ENCODE measurements around the gene MMP7. TPM values are rescaled to one million over a fixed set of nuclear protein-coding genes. Genes with fewer than 3 reads are reported as not detected.

MMP7 gene
- total and polyA plus RNA-seq, 3 experiments from 2014 or later: not detected

DNA sequence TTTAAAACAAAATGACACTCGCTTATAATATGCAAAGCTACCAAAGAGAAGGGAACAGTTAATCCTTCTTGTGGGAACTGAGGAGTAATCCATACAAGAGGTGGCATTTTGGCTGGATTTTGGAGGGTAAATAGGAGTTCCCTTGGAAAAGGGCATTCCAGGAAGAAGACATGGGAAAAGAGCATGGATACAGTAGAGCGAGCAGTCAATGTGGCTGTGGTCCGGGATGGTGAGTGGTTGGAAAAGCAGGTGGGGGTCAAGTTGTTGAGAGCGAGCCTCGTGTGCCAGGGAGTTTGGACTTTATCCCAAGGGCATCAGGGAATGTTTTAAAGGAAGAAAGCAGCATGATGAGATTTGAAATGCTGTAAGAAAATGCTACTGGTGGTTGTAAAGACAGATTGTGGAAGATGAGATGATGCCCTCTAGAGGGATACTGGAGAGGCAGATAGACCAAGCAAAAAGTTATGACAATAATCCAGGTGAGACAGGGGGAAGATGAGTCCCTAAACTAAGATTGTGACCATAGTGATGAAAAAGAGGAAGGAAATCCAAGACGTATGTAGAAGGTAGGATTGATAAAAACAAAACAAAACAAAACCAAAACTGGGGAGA is 3.8 kb upstream of the MMP7 start:
- no peaks in the 10 kb centered on the region for H3K4me1 ChIP-seq (ENCODE audit: insufficient read depth, low read length)
- Mint-ChIP-seq H3K27ac (peak overlapping the region in 1 of 8 donors; percentile 0), H3K4me1 (no peaks in the 10 kb centered on the region), H3K36me3 (peaks cover 0 to 4% (median 0%) of the 10 kb centered on the region in 3 donors), H3K4me3 (no peak overlapping the region), H3K27me3 (peaks cover 4 to 13% of the 10 kb centered on the region in 2 donors), H3K9me3 (no peaks in the 10 kb centered on the region)
- no peaks in the 10 kb centered on the region for H3K36me3 ChIP-seq (ENCODE audit: insufficient read depth, low read length)
- H3K9me3 ChIP-seq (ENCODE audit: low read length): no peaks in the 10 kb centered on the region
- no peak overlapping the region for H3K4me3 ChIP-seq (ENCODE audit: low read length)
- ChIA-PET POLR2A (no interaction called here), CTCF (interaction anchor here (0.5 kb wide), 1 partner anchor 215 kb away, joined by 4 read pairs; no protein-coding TSS in a partner anchor)
- H3K27ac ChIP-seq (ENCODE audit: low read depth, low read length): no peak overlapping the region
- no peak for DNase-seq
- H3K27me3 ChIP-seq (ENCODE audit: insufficient read depth, low read length, poor library complexity, severe bottlenecking): peaks cover 3% of the 10 kb centered on the region

DNA sequence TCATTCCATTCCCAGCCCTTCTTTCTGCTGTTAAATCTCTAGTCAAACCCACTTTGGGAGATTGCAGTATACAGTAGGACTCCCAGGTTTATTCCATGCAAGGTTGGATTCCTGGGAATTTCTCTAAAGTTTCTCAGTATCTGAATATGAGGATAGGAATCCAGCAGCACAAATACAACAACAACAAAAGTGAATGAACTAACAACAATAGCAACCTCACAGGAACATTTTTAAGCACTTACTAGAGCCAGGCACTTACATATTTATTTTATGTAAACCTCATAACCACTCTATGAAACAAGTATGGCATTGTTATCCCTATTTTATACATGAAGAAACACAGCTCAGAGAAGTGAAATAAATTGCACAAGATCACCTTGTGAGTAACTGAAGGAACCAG is 1.9 kb downstream of the MMP7 start:
- no peaks in the 10 kb centered on the region for H3K9me3 Mint-ChIP-seq
- Histone ChIP-seq H3K36me3 (ENCODE audit: insufficient read depth, low read length) (no peaks in the 10 kb centered on the region), H3K9me3 (ENCODE audit: low read length) (no peaks in the 10 kb centered on the region), H3K4me3 (ENCODE audit: low read length) (no peak overlapping the region), H3K27ac (ENCODE audit: low read depth, low read length) (no peak overlapping the region), H3K27me3 (ENCODE audit: insufficient read depth, low read length, poor library complexity, severe bottlenecking) (no peaks in the 10 kb centered on the region), H3K4me1 (ENCODE audit: insufficient read depth, low read length) (no peaks in the 10 kb centered on the region)
- H3K27ac Mint-ChIP-seq: no peak overlapping the region
- peaks cover 0 to 2% (median 0%) of the 10 kb centered on the region in 3 donors for H3K4me1 Mint-ChIP-seq
- H3K4me3 Mint-ChIP-seq: no peak overlapping the region
- ChIA-PET CTCF (no interaction called here), POLR2A (no interaction called here)
- peaks cover 0 to 2% (median 0%) of the 10 kb centered on the region in 3 donors for H3K36me3 Mint-ChIP-seq
- no peak for DNase-seq
- H3K27me3 Mint-ChIP-seq: peaks cover 1 to 5% of the 10 kb centered on the region in 2 donors

DNA sequence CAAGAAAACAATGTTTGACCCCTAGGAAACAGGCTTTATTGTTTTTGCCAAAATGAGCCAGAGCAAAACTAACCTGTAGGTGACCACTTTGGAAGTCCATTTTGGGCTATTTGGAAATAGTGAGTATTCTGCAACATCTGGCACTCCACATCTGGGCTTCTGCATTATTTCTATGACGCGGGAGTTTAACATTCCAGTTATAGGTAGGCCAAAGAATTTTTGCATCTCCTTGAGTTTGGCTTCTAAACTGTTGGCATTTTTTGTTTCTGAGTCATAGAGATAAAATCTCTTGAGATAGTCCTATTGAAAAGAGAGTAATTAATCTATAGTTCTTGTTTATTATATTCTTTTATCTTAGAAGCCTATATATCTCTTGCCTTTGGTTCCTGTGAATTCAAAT is 2.9 kb downstream of the MMP7 start:
- Mint-ChIP-seq H3K27ac (no peak overlapping the region), H3K36me3 (peaks cover 0 to 2% (median 0%) of the 10 kb centered on the region in 3 donors), H3K27me3 (peaks cover under 1 to 5% of the 10 kb centered on the region in 2 donors), H3K9me3 (no peaks in the 10 kb centered on the region), H3K4me1 (peaks cover 1 to 2% (median 2%) of the 10 kb centered on the region in 3 donors), H3K4me3 (no peak overlapping the region)
- no peaks in the 10 kb centered on the region for H3K36me3 ChIP-seq (ENCODE audit: insufficient read depth, low read length)
- CTCF ChIA-PET: no interaction called here
- H3K27ac ChIP-seq (ENCODE audit: low read depth, low read length): no peak overlapping the region
- DNase-seq: no peak
- H3K27me3 ChIP-seq (ENCODE audit: insufficient read depth, low read length, poor library complexity, severe bottlenecking): no peaks in the 10 kb centered on the region
- POLR2A ChIA-PET: no interaction called here
- no peaks in the 10 kb centered on the region for H3K9me3 ChIP-seq (ENCODE audit: low read length)
- H3K4me3 ChIP-seq (ENCODE audit: low read length): no peak overlapping the region
- no peaks in the 10 kb centered on the region for H3K4me1 ChIP-seq (ENCODE audit: insufficient read depth, low read length)

DNA sequence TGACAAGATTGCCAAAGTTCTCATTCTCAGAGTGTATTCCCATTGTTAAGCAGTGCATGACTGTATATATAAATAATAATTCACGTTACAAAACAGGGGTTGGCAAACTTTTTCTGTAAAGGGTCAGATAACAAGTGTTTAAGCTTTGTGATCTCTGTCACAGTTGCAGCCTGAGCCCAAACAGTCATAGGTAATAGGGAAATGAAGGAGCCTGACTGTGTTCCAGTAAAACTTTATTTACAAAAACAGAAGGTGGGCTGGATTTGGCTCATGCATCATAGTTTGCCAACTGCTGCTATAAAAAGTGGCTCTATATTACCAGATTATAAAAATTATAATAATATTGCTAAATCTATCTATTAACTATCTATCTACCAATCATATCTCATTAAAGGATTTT is 3.5 kb downstream of the MMP7 start:
- peaks cover 0 to 2% (median 0%) of the 10 kb centered on the region in 3 donors for H3K36me3 Mint-ChIP-seq
- H3K36me3 ChIP-seq (ENCODE audit: insufficient read depth, low read length): no peaks in the 10 kb centered on the region
- H3K9me3 Mint-ChIP-seq: no peaks in the 10 kb centered on the region
- no peak overlapping the region for H3K4me3 Mint-ChIP-seq
- H3K27me3 Mint-ChIP-seq: peaks cover 2 to 11% of the 10 kb centered on the region in 2 donors
- no peak overlapping the region for H3K27ac ChIP-seq (ENCODE audit: low read depth, low read length)
- H3K27ac Mint-ChIP-seq: no peak overlapping the region
- no peak overlapping the region for H3K4me3 ChIP-seq (ENCODE audit: low read length)
- CTCF ChIA-PET: interaction anchor here (1.1 kb wide), 1 partner anchor 13 kb away, joined by 3 read pairs; no protein-coding TSS in a partner anchor
- DNase-seq: no peak
- no peaks in the 10 kb centered on the region for H3K9me3 ChIP-seq (ENCODE audit: low read length)
- no peaks in the 10 kb centered on the region for H3K27me3 ChIP-seq (ENCODE audit: insufficient read depth, low read length, poor library complexity, severe bottlenecking)
- H3K4me1 Mint-ChIP-seq: peaks cover 2 to 6% (median 4%) of the 10 kb centered on the region in 3 donors
- POLR2A ChIA-PET: no interaction called here
- no peaks in the 10 kb centered on the region for H3K4me1 ChIP-seq (ENCODE audit: insufficient read depth, low read length)

- Histone ChIP-seq H3K36me3 (ENCODE audit: insufficient read depth, low read length) (no peaks in the 10 kb centered on the region), H3K4me1 (ENCODE audit: insufficient read depth, low read length) (no peaks in the 10 kb centered on the region), H3K4me3 (ENCODE audit: low read length) (no peak overlapping the region), H3K9me3 (ENCODE audit: low read length) (no peaks in the 10 kb centered on the region), H3K27ac (ENCODE audit: low read depth, low read length) (no peak overlapping the region), H3K27me3 (ENCODE audit: insufficient read depth, low read length, poor library complexity, severe bottlenecking) (no peaks in the 10 kb centered on the region)
- H3K4me1 Mint-ChIP-seq: peaks cover 2 to 6% (median 4%) of the 10 kb centered on the region in 3 donors
- H3K4me3 Mint-ChIP-seq: no peak overlapping the region
- H3K27ac Mint-ChIP-seq: no peak overlapping the region
- ChIA-PET CTCF (interaction anchor here (1.0 to 1.2 kb wide), 2 partner anchors 36 to 230 kb away, joined by 3 to 4 read pairs; no protein-coding TSS in a partner anchor), POLR2A (no interaction called here)
- H3K27me3 Mint-ChIP-seq: peaks cover 6 to 20% of the 10 kb centered on the region in 2 donors
- no peaks in the 10 kb centered on the region for H3K9me3 Mint-ChIP-seq
- peaks cover 0 to 3% (median 0%) of the 10 kb centered on the region in 3 donors for H3K36me3 Mint-ChIP-seq
- DNase-seq: no peak
Observed at GRCh38 chr11:102523887-102524286, 6.7 kb downstream of the MMP7 start.

GRCh38 chr11:102523189-102523570 is 7.4 kb downstream of the MMP7 start:
- Mint-ChIP-seq H3K36me3 (peaks cover 0 to 3% (median 0%) of the 10 kb centered on the region in 3 donors), H3K27me3 (peaks cover 6 to 20% of the 10 kb centered on the region in 2 donors), H3K4me1 (peaks cover 2 to 6% (median 4%) of the 10 kb centered on the region in 3 donors), H3K4me3 (peak overlapping the region in 1 of 7 donors; percentile 18), H3K9me3 (no peaks in the 10 kb centered on the region), H3K27ac (no peak overlapping the region)
- Histone ChIP-seq H3K4me1 (ENCODE audit: insufficient read depth, low read length) (no peaks in the 10 kb centered on the region), H3K27ac (ENCODE audit: low read depth, low read length) (no peak overlapping the region), H3K9me3 (ENCODE audit: low read length) (no peaks in the 10 kb centered on the region), H3K4me3 (ENCODE audit: low read length) (no peak overlapping the region), H3K36me3 (ENCODE audit: insufficient read depth, low read length) (no peaks in the 10 kb centered on the region), H3K27me3 (ENCODE audit: insufficient read depth, low read length, poor library complexity, severe bottlenecking) (no peaks in the 10 kb centered on the region)
- ChIA-PET CTCF (no interaction called here), POLR2A (no interaction called here)
- DNase-seq: no peak

- CTCF ChIA-PET: no interaction called here
- no peaks in the 10 kb centered on the region for H3K36me3 ChIP-seq (ENCODE audit: insufficient read depth, low read length)
Observed at GRCh38 chr11:102522312-102523188, 8.0 kb downstream of the MMP7 start.

DNA sequence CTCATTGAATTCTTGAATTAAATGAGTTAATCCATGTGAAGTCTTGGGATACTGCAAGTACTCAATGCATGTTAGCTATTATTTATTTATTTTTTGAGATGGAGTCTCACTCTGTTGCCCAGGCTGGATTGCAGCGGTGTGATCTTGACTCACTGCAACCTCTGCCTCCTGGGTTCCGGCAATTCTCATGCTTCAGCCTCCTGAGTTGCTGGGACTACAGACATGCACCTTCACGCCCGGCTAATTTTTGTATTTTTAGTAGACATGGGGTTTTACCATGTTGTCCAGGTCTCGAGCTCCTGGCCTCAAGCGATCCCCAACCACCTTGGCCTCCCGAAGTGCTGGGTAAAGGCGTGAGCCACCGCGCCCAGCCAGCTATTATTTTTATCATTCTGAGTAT is 9.4 kb downstream of the MMP7 start:
- CTCF ChIA-PET: no interaction called here

More at GRCh38 chr11:102522312-102523188, 8.0 kb downstream of the MMP7 start:
- H3K4me1 Mint-ChIP-seq: peaks cover 2 to 6% (median 4%) of the 10 kb centered on the region in 3 donors
- no peak overlapping the region for H3K4me3 ChIP-seq (ENCODE audit: low read length)
- H3K9me3 ChIP-seq (ENCODE audit: low read length): no peaks in the 10 kb centered on the region
- no peak for DNase-seq
- no peaks in the 10 kb centered on the region for H3K27me3 ChIP-seq (ENCODE audit: insufficient read depth, low read length, poor library complexity, severe bottlenecking)
- H3K4me3 Mint-ChIP-seq: peak overlapping the region in 1 of 7 donors; percentile 18
- no peak overlapping the region for H3K27ac Mint-ChIP-seq
- POLR2A ChIA-PET: no interaction called here
- H3K4me1 ChIP-seq (ENCODE audit: insufficient read depth, low read length): no peaks in the 10 kb centered on the region
- peaks cover 6 to 20% of the 10 kb centered on the region in 2 donors for H3K27me3 Mint-ChIP-seq
- no peak overlapping the region for H3K27ac ChIP-seq (ENCODE audit: low read depth, low read length)
- peaks cover 0 to 3% (median 0%) of the 10 kb centered on the region in 3 donors for H3K36me3 Mint-ChIP-seq
- no peaks in the 10 kb centered on the region for H3K9me3 Mint-ChIP-seq

More for the DNA sequence above, 9.4 kb downstream of the MMP7 start:
- Mint-ChIP-seq H3K27me3 (peaks cover 8 to 20% of the 10 kb centered on the region in 2 donors), H3K9me3 (no peaks in the 10 kb centered on the region), H3K4me1 (peaks cover 0 to 6% (median 4%) of the 10 kb centered on the region in 3 donors), H3K27ac (no peak overlapping the region), H3K36me3 (peaks cover 0 to 3% (median 0%) of the 10 kb centered on the region in 3 donors), H3K4me3 (no peak overlapping the region)
- no peak overlapping the region for H3K4me3 ChIP-seq (ENCODE audit: low read length)
- H3K4me1 ChIP-seq (ENCODE audit: insufficient read depth, low read length): no peaks in the 10 kb centered on the region
- no peak for DNase-seq
- POLR2A ChIA-PET: no interaction called here
- no peaks in the 10 kb centered on the region for H3K9me3 ChIP-seq (ENCODE audit: low read length)
- no peak overlapping the region for H3K27ac ChIP-seq (ENCODE audit: low read depth, low read length)
- no peaks in the 10 kb centered on the region for H3K36me3 ChIP-seq (ENCODE audit: insufficient read depth, low read length)
- no peaks in the 10 kb centered on the region for H3K27me3 ChIP-seq (ENCODE audit: insufficient read depth, low read length, poor library complexity, severe bottlenecking)
